ENCODE data around the gene SREK1IP1. TPM values are rescaled to one million over a fixed set of nuclear protein-coding genes. Genes with fewer than 3 reads are reported as not detected.

Gene SREK1IP1
- total RNA-seq, result 29.4 and 31.7 TPM in 2 replicates

DNA sequence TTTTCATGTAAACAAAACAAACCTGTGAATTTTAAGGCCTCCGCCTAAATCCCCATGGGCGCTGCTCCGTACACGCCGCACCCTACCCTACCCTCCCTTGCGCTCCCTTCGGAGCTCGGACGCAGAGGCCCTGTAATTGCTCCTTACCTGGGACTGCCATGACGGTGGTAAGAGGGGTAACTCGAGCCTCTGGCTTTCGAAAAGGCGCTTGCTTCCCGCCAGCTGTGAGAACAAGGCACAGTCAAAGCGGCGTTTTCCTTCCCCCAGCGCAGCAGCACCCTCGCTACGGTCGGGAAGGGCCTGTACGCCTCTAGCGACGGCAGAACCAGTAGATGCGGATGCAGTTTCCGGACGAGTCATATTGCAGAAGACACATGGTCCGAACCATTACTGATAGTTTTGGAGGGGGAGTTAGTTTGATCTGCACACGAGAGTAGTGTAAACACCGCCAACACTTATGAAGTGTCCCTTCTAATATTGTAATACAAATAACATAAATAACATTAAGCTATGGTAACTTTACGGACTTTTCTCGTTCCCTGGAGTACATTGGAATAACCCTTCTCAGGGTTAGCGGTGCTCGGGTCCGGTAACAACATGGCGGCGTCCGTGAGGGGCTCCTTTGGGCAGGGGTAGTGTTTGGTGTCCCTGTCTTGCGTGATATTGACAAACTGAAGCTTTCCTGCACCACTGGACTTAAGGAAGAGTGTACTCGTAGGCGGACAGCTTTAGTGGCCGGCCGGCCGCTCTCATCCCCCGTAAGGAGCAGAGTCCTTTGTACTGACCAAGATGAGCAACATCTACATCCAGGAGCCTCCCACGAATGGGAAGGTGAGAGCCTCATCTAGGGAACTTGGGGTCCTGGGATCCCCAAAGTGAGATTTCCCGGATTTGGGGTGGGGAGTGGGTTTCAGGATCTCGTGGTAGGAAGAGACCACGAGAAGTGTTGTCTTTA lies at the start of gene SREK1IP1, which contains the start of gene CWC27:
TSS of gene SREK1IP1 (minus strand) at position 334 of the 955 bp plus-strand sequence. CDS start at position 160, 174 bp downstream.
TSS of gene CWC27 (plus strand) at position 573 of the 955 bp plus-strand sequence. CDS start at position 790, 217 bp downstream.
- no peaks in the 10 kb centered on the region for H3K9me3 Mint-ChIP-seq
- peak within 1 kb of the TSS; percentile 96 for H3K27ac Mint-ChIP-seq
- H3K27me3 Mint-ChIP-seq (ENCODE audit: insufficient read depth), result no peaks in the 10 kb centered on the region
- intact Hi-C loops (cut with micrococcal nuclease), result loop anchor here (1.0 to 10.0 kb wide), 7 partner anchors 133 to 1376 kb away; partner anchors contain the start of genes CENPK, ERBIN, PPWD1 and SREK1
- peak within 1 kb of the TSS; percentile 98 for H3K4me3 Mint-ChIP-seq
- DNase-seq (ENCODE audit: low spot score), result peak; percentile 79
- peaks cover 51% of the 10 kb centered on the region for H3K4me1 Mint-ChIP-seq (ENCODE audit: low read depth)
- H3K36me3 Mint-ChIP-seq (ENCODE audit: low read depth), result peaks cover 14% of the 10 kb centered on the region

DNA sequence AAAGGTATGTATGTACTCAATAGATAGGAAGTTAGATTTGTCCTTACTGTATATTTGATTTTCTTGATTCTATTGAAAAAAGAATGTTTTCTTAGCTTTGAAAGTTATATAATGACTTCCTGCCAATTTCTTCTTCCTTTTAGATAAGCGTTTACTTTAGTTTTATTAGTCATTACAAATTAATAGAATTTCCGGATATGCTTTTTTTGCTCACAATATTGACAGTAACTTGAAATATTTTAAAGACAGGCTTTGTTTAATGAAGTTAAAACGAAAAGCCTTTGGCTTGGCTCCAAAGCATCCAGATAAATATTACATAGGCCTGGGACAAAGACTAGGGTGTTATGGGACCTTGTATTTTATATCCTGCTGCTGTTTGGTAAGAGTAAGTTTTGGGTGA lies 49.8 kb upstream of the SREK1IP1 start:
- intact Hi-C loops (cut with micrococcal nuclease), result no loop called here
- no peaks in the 10 kb centered on the region for H3K9me3 Mint-ChIP-seq
- H3K27ac Mint-ChIP-seq, result no peak overlapping the region

DNA sequence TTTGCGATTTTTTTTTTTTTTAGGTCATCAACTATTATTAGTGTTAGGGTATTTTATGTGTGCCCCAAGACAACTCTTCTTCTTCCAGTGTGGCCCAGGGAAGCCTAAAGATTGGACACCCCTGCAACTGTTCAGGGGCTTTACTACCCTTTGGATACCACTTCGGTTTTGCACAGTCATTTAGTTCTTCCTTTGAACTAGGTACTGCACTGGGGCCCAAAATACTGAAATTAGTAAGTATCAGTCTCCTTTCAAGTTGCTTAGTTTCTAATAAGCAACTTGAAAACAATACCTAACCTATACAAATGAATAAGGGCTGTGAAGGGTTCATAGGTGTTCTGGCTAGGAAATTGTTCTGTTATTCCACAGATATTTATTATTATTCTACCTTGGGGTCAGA lies 45.6 kb upstream of the SREK1IP1 start:
- Mint-ChIP-seq H3K27me3 (ENCODE audit: insufficient read depth) (no peaks in the 10 kb centered on the region), H3K27ac (no peak overlapping the region)

More for the DNA sequence above, 49.8 kb upstream of the SREK1IP1 start:
- peaks cover 20% of the 10 kb centered on the region for H3K4me1 Mint-ChIP-seq (ENCODE audit: low read depth)
- peaks cover 16% of the 10 kb centered on the region for H3K36me3 Mint-ChIP-seq (ENCODE audit: low read depth)
- no peaks in the 10 kb centered on the region for H3K27me3 Mint-ChIP-seq (ENCODE audit: insufficient read depth)
- H3K4me3 Mint-ChIP-seq, result no peak overlapping the region
- DNase-seq (ENCODE audit: low spot score), result no peak

DNA sequence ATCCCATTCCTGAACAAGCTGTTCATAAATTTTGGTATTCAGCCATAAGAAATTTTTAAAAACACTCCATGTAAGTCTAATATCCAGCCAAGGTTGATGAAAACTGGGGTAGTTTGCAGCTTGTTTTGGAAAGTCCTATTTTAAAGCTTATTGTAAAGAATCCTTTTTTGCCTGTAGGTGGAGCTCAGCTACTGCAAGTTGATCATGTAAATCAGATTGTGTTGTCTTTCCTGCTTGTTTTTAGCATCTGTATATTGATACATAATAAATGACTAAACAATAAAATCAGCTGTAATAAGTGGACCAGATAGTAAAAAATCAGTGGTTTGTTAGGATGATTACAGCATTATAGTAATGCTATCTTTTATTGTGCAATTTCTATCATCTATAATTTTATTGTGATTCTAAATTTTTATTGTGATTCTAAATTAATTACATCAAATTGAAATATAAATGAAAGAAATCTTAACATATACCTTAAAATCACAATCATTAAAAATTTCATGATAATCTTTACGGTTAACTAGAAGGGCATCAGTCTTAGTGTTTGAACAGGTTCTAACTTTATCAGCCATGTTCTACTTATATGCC lies 42.7 kb upstream of the SREK1IP1 start:
- Mint-ChIP-seq H3K36me3 (ENCODE audit: low read depth) (peaks cover 5% of the 10 kb centered on the region), H3K4me1 (ENCODE audit: low read depth) (peaks cover 9% of the 10 kb centered on the region), H3K4me3 (no peak overlapping the region), H3K27ac (no peak overlapping the region), H3K9me3 (no peaks in the 10 kb centered on the region), H3K27me3 (ENCODE audit: insufficient read depth) (no peaks in the 10 kb centered on the region)
- intact Hi-C loops (cut with micrococcal nuclease), result loop anchor here (1.0 to 5.0 kb wide), 7 partner anchors 226 to 1361 kb away; partner anchors contain the start of genes CENPK and PPWD1
- no peak for DNase-seq (ENCODE audit: low spot score)

More for the DNA sequence above, 45.6 kb upstream of the SREK1IP1 start:
- Mint-ChIP-seq H3K4me3 (no peak overlapping the region), H3K36me3 (ENCODE audit: low read depth) (peaks cover 5% of the 10 kb centered on the region), H3K9me3 (no peaks in the 10 kb centered on the region), H3K4me1 (ENCODE audit: low read depth) (peaks cover 9% of the 10 kb centered on the region)
- no peak for DNase-seq (ENCODE audit: low spot score)
- intact Hi-C loops (cut with micrococcal nuclease), result loop anchor here (2.0 to 5.0 kb wide), 4 partner anchors 23 to 1358 kb away; no protein-coding TSS in a partner anchor

DNA sequence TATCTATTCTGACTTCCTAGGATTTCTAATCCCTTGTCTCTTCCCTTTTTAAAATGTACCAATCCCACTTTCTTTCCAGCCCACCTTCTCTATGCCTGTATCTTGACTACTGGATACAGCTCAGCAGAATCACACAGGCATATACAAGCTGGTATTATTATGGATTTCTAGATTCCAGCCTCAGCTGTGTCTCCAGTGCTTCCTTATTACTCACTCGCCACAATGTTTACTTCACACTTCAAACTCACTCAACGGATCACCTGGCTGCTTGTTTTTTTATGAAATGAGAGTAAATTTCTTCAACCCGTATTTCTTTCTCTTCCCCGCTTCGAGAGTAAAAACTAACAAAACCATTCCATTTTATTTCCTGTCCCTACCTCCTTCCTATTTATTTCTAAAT lies 39.0 kb upstream of the SREK1IP1 start:
- DNase-seq (ENCODE audit: low spot score), result no peak
- no peaks in the 10 kb centered on the region for H3K4me1 Mint-ChIP-seq (ENCODE audit: low read depth)
- intact Hi-C loops (cut with micrococcal nuclease), result no loop called here
- H3K27ac Mint-ChIP-seq, result no peak overlapping the region
- H3K36me3 Mint-ChIP-seq (ENCODE audit: low read depth), result no peaks in the 10 kb centered on the region
- H3K4me3 Mint-ChIP-seq, result no peak overlapping the region
- H3K9me3 Mint-ChIP-seq, result no peaks in the 10 kb centered on the region
- H3K27me3 Mint-ChIP-seq (ENCODE audit: insufficient read depth), result no peaks in the 10 kb centered on the region

DNA sequence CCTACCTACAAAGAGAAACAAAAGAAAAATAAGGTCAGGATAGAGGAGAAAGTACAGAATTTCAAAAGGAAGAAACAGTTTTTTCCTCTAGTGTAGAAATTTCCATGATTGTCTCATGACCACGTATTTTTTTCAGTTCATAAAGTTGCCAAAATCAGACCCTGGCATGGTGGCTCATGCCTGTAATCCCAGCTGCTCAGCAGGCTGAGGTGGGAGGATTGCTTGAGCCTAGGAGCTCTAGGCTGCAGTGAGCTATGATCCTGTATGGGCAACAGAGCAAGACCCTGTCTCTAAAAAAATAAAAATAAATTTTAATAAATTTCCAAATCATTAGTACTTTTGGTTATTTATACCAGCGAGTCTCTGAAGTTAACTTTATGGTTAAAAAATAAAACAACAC lies 38.0 kb upstream of the SREK1IP1 start:
- no peaks in the 10 kb centered on the region for H3K27me3 Mint-ChIP-seq (ENCODE audit: insufficient read depth)
- intact Hi-C loops (cut with micrococcal nuclease), result no loop called here
- H3K36me3 Mint-ChIP-seq (ENCODE audit: low read depth), result no peaks in the 10 kb centered on the region
- H3K4me1 Mint-ChIP-seq (ENCODE audit: low read depth), result no peaks in the 10 kb centered on the region
- no peaks in the 10 kb centered on the region for H3K9me3 Mint-ChIP-seq
- DNase-seq (ENCODE audit: low spot score), result no peak
- no peak overlapping the region for H3K27ac Mint-ChIP-seq
- H3K4me3 Mint-ChIP-seq, result no peak overlapping the region

DNA sequence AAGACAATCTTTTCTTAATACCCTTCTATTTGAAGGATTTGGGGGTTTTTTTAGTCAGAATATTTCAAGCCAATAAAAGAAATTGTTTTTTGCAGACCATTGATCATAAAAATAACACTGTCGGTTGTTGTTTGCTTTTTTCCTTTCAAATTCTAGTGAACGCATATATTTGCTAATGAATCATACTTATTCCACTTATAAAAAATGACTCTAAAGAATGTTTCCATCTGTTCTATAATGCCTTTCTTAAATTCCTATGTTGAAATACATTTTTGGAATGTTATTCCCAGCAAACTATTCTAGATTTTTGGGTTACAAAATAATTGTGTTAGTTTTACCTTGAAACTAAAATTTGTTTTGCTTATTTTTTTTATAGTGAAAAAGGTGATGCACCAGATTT lies 32.4 kb upstream of the SREK1IP1 start:
- no peaks in the 10 kb centered on the region for H3K9me3 Mint-ChIP-seq
- no peaks in the 10 kb centered on the region for H3K27me3 Mint-ChIP-seq (ENCODE audit: insufficient read depth)
- H3K36me3 Mint-ChIP-seq (ENCODE audit: low read depth), result peaks cover 9% of the 10 kb centered on the region
- no peak for DNase-seq (ENCODE audit: low spot score)
- H3K4me3 Mint-ChIP-seq, result no peak overlapping the region
- intact Hi-C loops (cut with micrococcal nuclease), result no loop called here
- no peaks in the 10 kb centered on the region for H3K4me1 Mint-ChIP-seq (ENCODE audit: low read depth)
- no peak overlapping the region for H3K27ac Mint-ChIP-seq

DNA sequence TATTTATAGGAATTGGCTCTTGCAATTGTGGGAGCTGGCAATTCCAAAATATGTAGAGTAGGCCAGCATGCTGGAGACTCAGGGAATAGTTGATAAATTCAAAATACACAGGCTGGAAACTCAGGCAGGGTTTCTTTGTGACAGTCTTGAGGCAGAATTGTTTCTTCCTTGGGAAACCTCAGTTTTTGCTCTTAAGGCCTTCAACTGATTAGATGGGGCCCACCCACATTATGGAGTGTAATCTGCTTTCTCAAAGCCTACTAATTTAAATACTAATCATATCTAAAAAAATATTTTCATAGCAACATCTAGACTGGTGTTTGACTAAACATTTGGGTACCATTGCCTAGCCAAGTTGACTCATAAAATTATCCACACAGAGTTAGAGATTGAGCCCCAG lies 27.8 kb upstream of the SREK1IP1 start:
- intact Hi-C loops (cut with micrococcal nuclease), result no loop called here
- no peaks in the 10 kb centered on the region for H3K9me3 Mint-ChIP-seq
- no peaks in the 10 kb centered on the region for H3K27me3 Mint-ChIP-seq (ENCODE audit: insufficient read depth)
- no peak overlapping the region for H3K27ac Mint-ChIP-seq
- DNase-seq (ENCODE audit: low spot score), result no peak
- no peak overlapping the region for H3K4me3 Mint-ChIP-seq
- H3K36me3 Mint-ChIP-seq (ENCODE audit: low read depth), result peaks cover 20% of the 10 kb centered on the region
- H3K4me1 Mint-ChIP-seq (ENCODE audit: low read depth), result no peaks in the 10 kb centered on the region

DNA sequence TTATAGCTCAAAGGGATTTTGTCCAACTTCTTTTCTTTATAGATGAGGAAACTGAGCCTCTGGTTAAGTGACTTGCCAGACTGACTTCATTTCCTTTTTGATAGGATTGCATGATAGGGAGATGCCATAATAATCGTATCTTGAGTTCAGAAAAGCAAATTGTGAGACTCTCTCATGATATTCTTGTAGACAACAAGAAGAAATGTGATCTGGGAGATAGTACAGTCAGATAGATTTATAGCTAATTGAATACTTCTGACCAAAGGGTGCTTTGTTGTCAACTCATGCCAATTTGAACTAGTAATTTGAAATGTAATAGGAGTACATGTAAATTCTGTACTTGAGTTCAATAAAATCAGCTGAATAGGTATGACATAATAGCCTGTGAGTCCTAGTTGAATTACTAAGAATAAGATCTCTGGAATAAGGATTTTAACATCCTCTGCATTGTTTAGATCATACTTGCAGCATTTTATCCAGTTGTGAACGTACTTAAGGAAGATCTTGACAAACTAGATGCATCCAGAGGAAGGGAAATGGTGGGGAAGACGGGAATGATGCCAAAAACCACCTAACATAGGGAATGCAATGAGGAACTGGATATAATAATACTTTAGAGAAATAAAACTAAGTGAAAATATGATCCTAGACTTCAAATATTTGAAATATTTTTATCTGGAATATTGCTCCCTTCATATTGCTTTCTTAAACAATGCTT lies 25.7 kb upstream of the SREK1IP1 start:
- Mint-ChIP-seq H3K27me3 (ENCODE audit: insufficient read depth) (no peaks in the 10 kb centered on the region), H3K4me1 (ENCODE audit: low read depth) (peaks cover 7% of the 10 kb centered on the region), H3K4me3 (no peak overlapping the region), H3K9me3 (no peaks in the 10 kb centered on the region), H3K36me3 (ENCODE audit: low read depth) (peaks cover 19% of the 10 kb centered on the region), H3K27ac (no peak overlapping the region)
- DNase-seq (ENCODE audit: low spot score), result no peak
- intact Hi-C loops (cut with micrococcal nuclease), result no loop called here

DNA sequence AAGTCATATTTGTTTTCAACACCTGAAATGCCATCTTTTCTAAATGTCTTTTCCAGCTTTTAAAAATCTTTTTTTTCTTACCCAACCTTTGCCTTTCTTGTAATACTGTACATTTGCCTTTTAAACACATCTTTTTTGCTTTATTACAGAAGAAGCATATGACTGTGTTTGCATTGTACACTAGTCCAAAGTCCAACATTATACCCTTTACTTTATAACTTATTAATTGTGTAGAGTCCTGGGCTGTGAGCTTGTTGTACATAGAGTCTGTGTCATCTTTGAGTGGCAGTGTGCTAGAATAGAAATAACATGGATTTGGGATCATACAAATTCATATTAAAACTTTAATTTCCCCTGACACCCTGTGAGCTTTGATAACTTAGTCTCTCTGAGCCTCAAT lies 24.0 kb upstream of the SREK1IP1 start:
- H3K4me1 Mint-ChIP-seq (ENCODE audit: low read depth), result peaks cover 7% of the 10 kb centered on the region
- intact Hi-C loops (cut with micrococcal nuclease), result no loop called here
- no peak overlapping the region for H3K27ac Mint-ChIP-seq
- no peaks in the 10 kb centered on the region for H3K27me3 Mint-ChIP-seq (ENCODE audit: insufficient read depth)
- H3K9me3 Mint-ChIP-seq, result no peaks in the 10 kb centered on the region
- H3K36me3 Mint-ChIP-seq (ENCODE audit: low read depth), result peaks cover 19% of the 10 kb centered on the region
- DNase-seq (ENCODE audit: low spot score), result no peak
- no peak overlapping the region for H3K4me3 Mint-ChIP-seq

DNA sequence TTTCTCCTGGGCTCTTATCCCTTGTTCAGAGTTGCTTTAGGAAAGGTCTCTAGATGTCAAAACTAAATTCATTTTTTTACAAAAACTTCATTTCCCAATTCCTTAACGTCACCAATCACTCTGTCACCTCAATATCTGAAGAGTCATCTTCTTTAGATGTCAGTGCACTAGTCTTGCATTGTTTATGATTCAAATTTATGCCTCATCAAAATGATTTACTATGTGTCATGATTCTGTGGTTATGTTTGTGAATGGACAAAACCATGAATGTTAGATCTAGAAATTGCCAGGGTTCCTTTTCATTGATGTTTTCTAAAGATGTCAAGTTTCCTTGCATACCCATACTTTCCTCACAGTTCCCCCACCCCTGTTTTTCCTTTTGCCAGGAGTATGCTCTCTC lies 21.7 kb upstream of the SREK1IP1 start:
- no peak overlapping the region for H3K27ac Mint-ChIP-seq
- intact Hi-C loops (cut with micrococcal nuclease), result no loop called here
- H3K36me3 Mint-ChIP-seq (ENCODE audit: low read depth), result peaks cover 16% of the 10 kb centered on the region
- DNase-seq (ENCODE audit: low spot score), result no peak
- H3K4me3 Mint-ChIP-seq, result no peak overlapping the region
- H3K4me1 Mint-ChIP-seq (ENCODE audit: low read depth), result peaks cover 7% of the 10 kb centered on the region
- no peaks in the 10 kb centered on the region for H3K9me3 Mint-ChIP-seq
- no peaks in the 10 kb centered on the region for H3K27me3 Mint-ChIP-seq (ENCODE audit: insufficient read depth)

DNA sequence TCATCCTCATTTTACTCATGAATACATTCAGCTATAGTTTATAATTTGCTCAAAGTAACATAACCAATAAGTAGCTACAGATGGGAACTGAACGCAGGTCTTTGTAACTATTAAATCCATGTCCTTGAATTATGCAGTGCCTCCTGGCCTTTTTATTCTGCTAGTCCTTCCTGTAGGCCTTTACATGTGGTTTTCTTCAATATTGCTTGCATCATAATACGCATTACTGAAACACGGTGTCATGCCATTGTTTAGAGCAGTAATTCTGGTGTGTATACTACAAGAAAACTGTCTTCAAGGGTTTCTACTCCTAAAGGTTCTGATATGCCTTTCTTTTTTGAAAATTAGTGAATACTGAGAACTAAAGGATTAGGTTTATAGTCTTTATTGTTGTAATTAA lies 21.0 kb upstream of the SREK1IP1 start:
- Mint-ChIP-seq H3K4me3 (no peak overlapping the region), H3K4me1 (ENCODE audit: low read depth) (peaks cover 7% of the 10 kb centered on the region), H3K27me3 (ENCODE audit: insufficient read depth) (no peaks in the 10 kb centered on the region), H3K9me3 (no peaks in the 10 kb centered on the region), H3K36me3 (ENCODE audit: low read depth) (peaks cover 16% of the 10 kb centered on the region), H3K27ac (no peak overlapping the region)
- DNase-seq (ENCODE audit: low spot score), result no peak
- intact Hi-C loops (cut with micrococcal nuclease), result no loop called here

Data from activated T-helper 1 cell treated with anti-CD3 and anti-CD28 coated beads, Interleukin-12 subunit alpha, Interleukin-12 subunit beta, Interleukin-2, Interleukin-4 antibody, amounts not matched to agents 30 ng/mL and 10 ng/mL and 1 ng/mL, durations not matched to agents 14 hours and 24 hours and 36 hours (primary cell).